HepG2 (cell line): ENCODE data around the gene MYD88. TPM values are rescaled to one million over a fixed set of nuclear protein-coding genes. Genes with fewer than 3 reads are reported as not detected.

ENCODE experiments used
- ATF7 ChIP-seq, 2 experiments: fragments of 450-650 bp in 1 of 2; sonication (generic) in 1 of 2; formaldehyde crosslinking in 1 of 2; IDR thresholded peaks; 2 replicates each; pipeline versions ENCODE4 v1.4.0 to v1.6.1; 2016 to 2020; ENCODE audit warnings: antibody characterized with exemption in 1 of 2, mild to moderate bottlenecking in 1 of 2, missing genetic modification reagents in 1 of 2
- BRCA1 ChIP-seq: sonication (generic); formaldehyde crosslinking; IDR thresholded peaks from 2 replicates; pipeline ENCODE4 v1.4.0; 2020; ENCODE audit warnings: missing genetic modification reagents
- DMAP1 ChIP-seq: IDR thresholded peaks from 2 replicates; pipeline ENCODE4 v1.6.1; 2016
- FOSL1 ChIP-seq: sonication (generic); formaldehyde crosslinking; IDR thresholded peaks from 2 replicates; pipeline ENCODE4 v1.9.0; 2021; ENCODE audit warnings: missing genetic modification reagents, borderline replicate concordance
- HNRNPH1 ChIP-seq: fragments of 200-400 bp; formaldehyde crosslinking; optimal IDR thresholded peaks from 2 replicates; pipeline ENCODE3; 2017; ENCODE audit warnings: mild to moderate bottlenecking, low read depth, low read length
- MYC ChIP-seq: sonication (generic); formaldehyde crosslinking; IDR thresholded peaks from 2 replicates; pipeline ENCODE4 v1.9.0; 2021; ENCODE audit warnings: missing genetic modification reagents, borderline replicate concordance
- RAD51 ChIP-seq: fragments of 450-650 bp; IDR thresholded peaks from 2 replicates; pipeline ENCODE4 v1.6.1; 2016; ENCODE audit warnings: borderline replicate concordance
- RORA ChIP-seq: sonication (generic); formaldehyde crosslinking; IDR thresholded peaks from 2 replicates; pipeline ENCODE4 v1.5.0; 2020; ENCODE audit warnings: mild to moderate bottlenecking, missing genetic modification reagents, moderate library complexity
- SIN3B ChIP-seq: fragments of 150-350 bp; IDR thresholded peaks from 2 replicates; pipeline ENCODE4 v1.6.1; 2014; ENCODE audit warnings: low read length
- SKI ChIP-seq: fragments of 450-650 bp; IDR thresholded peaks from one replicate; pipeline ENCODE4 v1.6.1; 2018; ENCODE audit warnings: mild to moderate bottlenecking; ENCODE audit not compliant: partially characterized antibody
- SMARCC2 ChIP-seq: fragments of 450-650 bp; IDR thresholded peaks from 2 replicates; pipeline ENCODE4 v1.6.1; 2017; ENCODE audit warnings: antibody characterized with exemption, mild to moderate bottlenecking
- SPEN ChIP-seq: sonication (generic); formaldehyde crosslinking; IDR thresholded peaks from 2 replicates; pipeline ENCODE4 v1.5.1; 2020; ENCODE audit warnings: low read depth, mild to moderate bottlenecking, missing genetic modification reagents
- XRCC5 ChIP-seq: fragments of 200-400 bp; formaldehyde crosslinking; optimal IDR thresholded peaks from 2 replicates; pipeline ENCODE3; 2017; ENCODE audit warnings: mild to moderate bottlenecking, low read length
- ZBTB8A ChIP-seq: sonication (generic); formaldehyde crosslinking; IDR thresholded peaks from 2 replicates; pipeline ENCODE4 v1.4.0; 2020; ENCODE audit warnings: mild to moderate bottlenecking, low read depth, missing genetic modification reagents, borderline replicate concordance
- ZFP36 ChIP-seq: fragments of 150-350 bp; IDR thresholded peaks from 2 replicates; pipeline ENCODE4 v1.6.1; 2018; ENCODE audit warnings: borderline replicate concordance, low read length, low read depth; ENCODE audit not compliant: partially characterized antibody
- ZNF17 ChIP-seq: sonication (generic); formaldehyde crosslinking; IDR thresholded peaks from 2 replicates; pipeline ENCODE4 v1.5.0; 2020; ENCODE audit warnings: mild to moderate bottlenecking, missing genetic modification reagents
- ZNF224 ChIP-seq: sonication (generic); formaldehyde crosslinking; IDR thresholded peaks from 2 replicates; pipeline ENCODE4 v1.5.0; 2020; ENCODE audit warnings: mild to moderate bottlenecking, missing genetic modification reagents
- ZNF326 ChIP-seq: sonication (generic); formaldehyde crosslinking; IDR thresholded peaks from 2 replicates; pipeline ENCODE4 v1.4.0; 2020; ENCODE audit warnings: missing genetic modification reagents, borderline replicate concordance
- ZNF552 ChIP-seq: sonication (generic); formaldehyde crosslinking; IDR thresholded peaks from 2 replicates; pipeline ENCODE4 v1.9.0; 2022; ENCODE audit warnings: missing genetic modification reagents, mild to moderate bottlenecking, borderline replicate concordance
- ZNF619 ChIP-seq: sonication (generic); formaldehyde crosslinking; IDR thresholded peaks from 2 replicates; pipeline ENCODE4 v1.4.0; 2020; ENCODE audit warnings: mild to moderate bottlenecking, missing genetic modification reagents
- polyA plus RNA-seq, 8 experiments: library from polyadenylated mRNA; depleted of rRNA in 3 of 8; stranded (reverse) in 7 of 8; unstranded in 1 of 8; fragments of >200 nt; fragmentation: Illumina TruSeq in 4 of 8; extraction: Trizol in 4 of 8; gene quantifications; 2 replicates each; pipeline versions ENCODE4 v1.2.1 to v1.2.3, GENCODE V29; 2011 to 2016; ENCODE audit warnings: low read depth in 4 of 8, missing spikeins in 1 of 8, mixed read lengths in 1 of 8; ENCODE audit not compliant: insufficient read depth in 1 of 8
- total RNA-seq, 5 experiments: library from RNA; depleted of rRNA; stranded (reverse); fragments of >200 nt; fragmentation: Illumina TruSeq; extraction: Trizol; gene quantifications; 2 replicates each; pipeline ENCODE4 v1.2.3, GENCODE V29; 2016; ENCODE audit warnings: low read depth in 1 of 5
- TF ChIP-seq, protein P1 (sequence below): sonication (generic); formaldehyde crosslinking; IDR thresholded peaks from 2 replicates; pipeline ENCODE4 v1.4.0; 2020; ENCODE audit warnings: missing genetic modification reagents, borderline replicate concordance
- TF ChIP-seq, protein P2 (sequence below): sonication (generic); formaldehyde crosslinking; IDR thresholded peaks from 2 replicates; pipeline ENCODE4 v1.4.0; 2020; ENCODE audit warnings: missing genetic modification reagents, mild to moderate bottlenecking, borderline replicate concordance
- TF ChIP-seq, protein P3 (sequence below): IDR thresholded peaks from 2 replicates; pipeline ENCODE4 v1.6.1; 2016; ENCODE audit warnings: mild to moderate bottlenecking

The MYD88 gene
- total and polyA plus RNA-seq, 2 of the 13 experiments (the other 11 are each of a cell fraction or from before 2014, with no cell fraction given): 7.6 to 32.7 TPM

DNA sequence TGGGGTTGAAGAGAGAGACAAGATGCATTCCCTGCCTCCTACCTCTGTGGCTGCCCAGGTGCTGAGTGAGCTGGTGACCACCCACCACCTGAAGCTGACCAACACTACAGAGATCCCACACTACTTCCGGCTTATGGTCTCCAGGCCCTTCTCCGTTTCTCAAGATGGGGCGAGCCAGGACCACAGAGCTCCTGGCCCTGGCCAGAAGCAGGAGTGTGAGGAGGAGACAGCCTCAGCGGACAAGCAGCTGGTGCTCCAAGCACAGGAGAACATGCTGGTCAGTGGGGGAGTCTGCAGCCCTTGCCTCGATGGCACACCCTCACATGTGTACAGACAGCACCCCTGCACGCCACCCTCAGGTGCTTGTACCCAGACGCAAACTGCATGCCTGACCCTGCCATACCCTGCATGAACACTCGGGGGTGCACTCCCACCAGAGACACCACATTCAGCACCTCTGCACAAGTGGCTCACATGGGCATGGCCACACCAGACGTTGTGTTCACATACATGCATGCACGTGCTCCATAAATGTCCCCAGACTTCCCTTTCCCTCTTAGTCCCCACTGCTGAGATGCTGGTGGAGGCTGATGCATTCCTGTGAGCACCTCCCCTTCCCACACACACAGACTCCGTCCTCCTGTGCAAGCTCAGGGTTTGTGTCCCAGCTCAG lies 20.6 kb upstream of the MYD88 start (continued):
- TF ChIP-seq SPEN (CRISPR knock-in tag) (no peak), ZNF326 (CRISPR knock-in tag) (peak; percentile 82; the same call in 1 of the 2 replicates), DMAP1 (CRISPR knock-in tag) (no peak), ZNF619 (CRISPR knock-in tag) (peak; percentile 77), ZNF17 (CRISPR knock-in tag) (no peak), MYC (CRISPR knock-in tag) (peak; percentile 84), SMARCC2 (no peak), ZBTB8A (no peak), SIN3B (no peak), HNRNPH1 (no peak), SKI (peak; percentile 9), ATF7 (IDR thresholded peaks at IDR 0.05) (no peak), ATF7 (CRISPR knock-in tag; IDR thresholded peaks at IDR 0.05) (no peak), RORA (CRISPR knock-in tag) (no peak), XRCC5 (peak; percentile 65), ZNF552 (CRISPR knock-in tag) (no peak), FOSL1 (CRISPR knock-in tag) (no peak), ZFP36 (no peak), BRCA1 (CRISPR knock-in tag) (0 out of 2 replicates have a peak, but pooled peaks have one; percentile 36), ZNF224 (CRISPR knock-in tag) (no peak), RAD51 (no peak)
- TF ChIP-seq, protein P1, sequence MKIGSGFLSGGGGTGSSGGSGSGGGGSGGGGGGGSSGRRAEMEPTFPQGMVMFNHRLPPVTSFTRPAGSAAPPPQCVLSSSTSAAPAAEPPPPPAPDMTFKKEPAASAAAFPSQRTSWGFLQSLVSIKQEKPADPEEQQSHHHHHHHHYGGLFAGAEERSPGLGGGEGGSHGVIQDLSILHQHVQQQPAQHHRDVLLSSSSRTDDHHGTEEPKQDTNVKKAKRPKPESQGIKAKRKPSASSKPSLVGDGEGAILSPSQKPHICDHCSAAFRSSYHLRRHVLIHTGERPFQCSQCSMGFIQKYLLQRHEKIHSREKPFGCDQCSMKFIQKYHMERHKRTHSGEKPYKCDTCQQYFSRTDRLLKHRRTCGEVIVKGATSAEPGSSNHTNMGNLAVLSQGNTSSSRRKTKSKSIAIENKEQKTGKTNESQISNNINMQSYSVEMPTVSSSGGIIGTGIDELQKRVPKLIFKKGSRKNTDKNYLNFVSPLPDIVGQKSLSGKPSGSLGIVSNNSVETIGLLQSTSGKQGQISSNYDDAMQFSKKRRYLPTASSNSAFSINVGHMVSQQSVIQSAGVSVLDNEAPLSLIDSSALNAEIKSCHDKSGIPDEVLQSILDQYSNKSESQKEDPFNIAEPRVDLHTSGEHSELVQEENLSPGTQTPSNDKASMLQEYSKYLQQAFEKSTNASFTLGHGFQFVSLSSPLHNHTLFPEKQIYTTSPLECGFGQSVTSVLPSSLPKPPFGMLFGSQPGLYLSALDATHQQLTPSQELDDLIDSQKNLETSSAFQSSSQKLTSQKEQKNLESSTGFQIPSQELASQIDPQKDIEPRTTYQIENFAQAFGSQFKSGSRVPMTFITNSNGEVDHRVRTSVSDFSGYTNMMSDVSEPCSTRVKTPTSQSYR: no peak
- TF ChIP-seq, protein P2, sequence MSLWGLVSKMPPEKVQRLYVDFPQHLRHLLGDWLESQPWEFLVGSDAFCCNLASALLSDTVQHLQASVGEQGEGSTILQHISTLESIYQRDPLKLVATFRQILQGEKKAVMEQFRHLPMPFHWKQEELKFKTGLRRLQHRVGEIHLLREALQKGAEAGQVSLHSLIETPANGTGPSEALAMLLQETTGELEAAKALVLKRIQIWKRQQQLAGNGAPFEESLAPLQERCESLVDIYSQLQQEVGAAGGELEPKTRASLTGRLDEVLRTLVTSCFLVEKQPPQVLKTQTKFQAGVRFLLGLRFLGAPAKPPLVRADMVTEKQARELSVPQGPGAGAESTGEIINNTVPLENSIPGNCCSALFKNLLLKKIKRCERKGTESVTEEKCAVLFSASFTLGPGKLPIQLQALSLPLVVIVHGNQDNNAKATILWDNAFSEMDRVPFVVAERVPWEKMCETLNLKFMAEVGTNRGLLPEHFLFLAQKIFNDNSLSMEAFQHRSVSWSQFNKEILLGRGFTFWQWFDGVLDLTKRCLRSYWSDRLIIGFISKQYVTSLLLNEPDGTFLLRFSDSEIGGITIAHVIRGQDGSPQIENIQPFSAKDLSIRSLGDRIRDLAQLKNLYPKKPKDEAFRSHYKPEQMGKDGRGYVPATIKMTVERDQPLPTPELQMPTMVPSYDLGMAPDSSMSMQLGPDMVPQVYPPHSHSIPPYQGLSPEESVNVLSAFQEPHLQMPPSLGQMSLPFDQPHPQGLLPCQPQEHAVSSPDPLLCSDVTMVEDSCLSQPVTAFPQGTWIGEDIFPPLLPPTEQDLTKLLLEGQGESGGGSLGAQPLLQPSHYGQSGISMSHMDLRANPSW: no peak
- TF ChIP-seq, protein P3, sequence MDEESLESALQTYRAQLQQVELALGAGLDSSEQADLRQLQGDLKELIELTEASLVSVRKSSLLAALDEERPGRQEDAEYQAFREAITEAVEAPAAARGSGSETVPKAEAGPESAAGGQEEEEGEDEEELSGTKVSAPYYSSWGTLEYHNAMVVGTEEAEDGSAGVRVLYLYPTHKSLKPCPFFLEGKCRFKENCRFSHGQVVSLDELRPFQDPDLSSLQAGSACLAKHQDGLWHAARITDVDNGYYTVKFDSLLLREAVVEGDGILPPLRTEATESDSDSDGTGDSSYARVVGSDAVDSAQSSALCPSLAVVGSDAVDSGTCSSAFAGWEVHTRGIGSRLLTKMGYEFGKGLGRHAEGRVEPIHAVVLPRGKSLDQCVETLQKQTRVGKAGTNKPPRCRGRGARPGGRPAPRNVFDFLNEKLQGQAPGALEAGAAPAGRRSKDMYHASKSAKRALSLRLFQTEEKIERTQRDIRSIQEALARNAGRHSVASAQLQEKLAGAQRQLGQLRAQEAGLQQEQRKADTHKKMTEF (CRISPR knock-in tag): 0 out of 2 replicates have a peak, but pooled peaks have one; percentile 37
